ENCODE results near the gene TMEM208. TPM values are rescaled to one million over a fixed set of nuclear protein-coding genes. Genes with fewer than 3 reads are reported as not detected.
A peak's percentile ranks its signal among the peaks of the same experiment; 100 is the strongest.

The TMEM208 gene
- total RNA-seq, 2 experiments from 2014 or later, result 25.8 to 40.8 TPM

DNA sequence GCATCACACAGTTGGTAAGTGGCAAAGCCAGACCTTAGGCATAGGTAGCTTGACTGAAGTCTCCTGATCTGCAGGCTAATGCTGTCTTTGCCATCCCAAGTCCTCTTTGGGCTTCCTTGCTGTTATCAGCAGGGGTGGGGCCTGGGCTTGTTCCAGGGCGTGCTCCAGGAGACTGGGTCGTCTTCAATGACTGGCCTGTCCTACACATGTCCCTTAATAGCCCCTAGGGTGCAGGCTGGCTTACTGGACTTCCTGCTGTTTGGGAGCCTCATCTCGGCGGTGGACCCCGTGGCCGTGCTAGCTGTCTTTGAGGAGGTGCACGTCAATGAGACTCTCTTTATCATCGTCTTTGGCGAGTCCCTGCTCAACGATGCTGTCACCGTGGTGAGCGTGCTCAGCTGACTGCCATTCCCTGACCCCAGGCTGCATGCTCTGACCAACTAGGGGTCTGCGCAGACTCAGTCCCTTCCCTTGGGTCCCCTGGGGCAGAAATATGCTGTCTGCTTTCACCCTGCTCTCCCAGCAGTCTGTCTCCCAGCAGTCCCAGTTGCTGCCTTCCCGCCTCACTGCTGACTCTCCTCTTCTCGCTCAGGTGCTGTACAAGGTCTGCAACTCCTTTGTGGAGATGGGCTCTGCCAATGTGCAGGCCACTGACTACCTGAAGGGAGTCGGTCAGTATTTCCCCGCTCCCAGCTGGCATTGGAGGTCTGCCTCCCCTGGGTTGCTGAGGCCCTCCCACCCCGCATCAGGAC is 28.0 kb downstream of the TMEM208 start:
- H3K9me3 Mint-ChIP-seq, result no peaks in the 10 kb centered on the region
- ChIA-PET CTCF (interaction anchor here (0.9 kb wide), 1 partner anchor 11 kb away, joined by 3 read pairs; no protein-coding TSS in a partner anchor), POLR2A (no interaction called here)
- no peaks in the 10 kb centered on the region for H3K36me3 Mint-ChIP-seq (ENCODE audit: low read depth)
- no peak for DNase-seq
- no peak overlapping the region for H3K27ac Mint-ChIP-seq
- H3K27me3 Mint-ChIP-seq, result peaks cover 11% of the 10 kb centered on the region
- H3K4me3 Mint-ChIP-seq, result no peak overlapping the region
- H3K4me1 Mint-ChIP-seq, result no peaks in the 10 kb centered on the region

GRCh38 chr16:67255553-67256221 is 28.8 kb downstream of the TMEM208 start:
- no peak overlapping the region for H3K27ac Mint-ChIP-seq
- no peak for DNase-seq

GRCh38 chr16:67256701-67257230 is 29.8 kb downstream of the TMEM208 start:
- ChIA-PET CTCF (interaction anchor here (0.8 kb wide), 1 partner anchor 35 kb away, joined by 3 read pairs; no protein-coding TSS in a partner anchor), POLR2A (no interaction called here)
- no peaks in the 10 kb centered on the region for H3K36me3 Mint-ChIP-seq (ENCODE audit: low read depth)
- no peaks in the 10 kb centered on the region for H3K9me3 Mint-ChIP-seq
- no peak for DNase-seq
- peaks cover 2% of the 10 kb centered on the region for H3K27me3 Mint-ChIP-seq
- no peaks in the 10 kb centered on the region for H3K4me1 Mint-ChIP-seq
- no peak overlapping the region for H3K4me3 Mint-ChIP-seq
- no peak overlapping the region for H3K27ac Mint-ChIP-seq

More at GRCh38 chr16:67255553-67256221, 28.8 kb downstream of the TMEM208 start:
- POLR2A ChIA-PET, result no interaction called here
- H3K27me3 Mint-ChIP-seq, result peaks cover 4% of the 10 kb centered on the region
- H3K4me1 Mint-ChIP-seq, result no peaks in the 10 kb centered on the region
- H3K36me3 Mint-ChIP-seq (ENCODE audit: low read depth), result no peaks in the 10 kb centered on the region
- no peak overlapping the region for H3K4me3 Mint-ChIP-seq
- CTCF ChIA-PET, result interaction anchor here (0.6 to 0.8 kb wide), 2 partner anchors 34 to 246 kb away, joined by 3 read pairs; no protein-coding TSS in a partner anchor
- no peaks in the 10 kb centered on the region for H3K9me3 Mint-ChIP-seq

DNA sequence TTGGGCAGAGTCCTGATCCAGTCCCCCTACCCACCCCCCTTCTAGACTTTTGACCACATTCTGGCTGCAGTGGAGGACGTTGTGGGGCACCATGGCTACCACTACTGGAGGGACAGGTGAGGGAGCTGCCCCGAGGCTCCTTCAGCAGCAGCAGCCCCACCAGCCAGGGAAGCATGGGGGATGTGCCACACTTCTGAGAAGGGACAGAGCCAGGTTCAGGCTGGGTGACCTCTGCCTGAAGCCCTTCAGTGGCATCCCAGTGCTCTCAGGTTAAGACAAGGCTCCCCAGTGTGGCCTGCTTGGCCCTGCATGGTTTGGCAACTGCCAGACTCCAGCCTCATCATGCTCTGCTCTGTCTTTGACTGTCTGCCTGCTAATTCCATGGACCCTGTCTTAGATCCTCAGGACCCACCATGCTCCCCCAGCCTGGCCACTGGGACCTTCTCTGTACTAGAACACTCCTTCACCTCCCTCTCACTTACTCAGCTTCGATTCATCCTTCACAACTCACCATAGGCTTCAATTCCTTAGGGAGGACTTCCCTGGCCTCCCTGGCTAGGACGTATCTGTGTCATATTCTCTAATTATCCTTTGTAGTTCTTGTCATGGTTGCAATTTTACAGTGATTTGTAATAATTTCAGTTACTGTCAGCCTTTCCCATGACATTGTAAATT is 30.7 kb downstream of the TMEM208 start:
- H3K36me3 Mint-ChIP-seq (ENCODE audit: low read depth), result no peaks in the 10 kb centered on the region
- H3K4me1 Mint-ChIP-seq, result no peaks in the 10 kb centered on the region

GRCh38 chr16:67258161-67258835 is 31.4 kb downstream of the TMEM208 start:
- peaks cover 5% of the 10 kb centered on the region for H3K27me3 Mint-ChIP-seq
- no peak overlapping the region for H3K4me3 Mint-ChIP-seq
- H3K4me1 Mint-ChIP-seq, result no peaks in the 10 kb centered on the region
- DNase-seq, result no peak
- ChIA-PET CTCF (interaction anchor here (1.3 to 3.3 kb wide), 3 partner anchors 19 to 141 kb away, joined by 3 to 10 read pairs (median 3); no protein-coding TSS in a partner anchor), POLR2A (no interaction called here)
- no peaks in the 10 kb centered on the region for H3K9me3 Mint-ChIP-seq
- no peaks in the 10 kb centered on the region for H3K36me3 Mint-ChIP-seq (ENCODE audit: low read depth)
- no peak overlapping the region for H3K27ac Mint-ChIP-seq

More for the DNA sequence above, 30.7 kb downstream of the TMEM208 start:
- H3K27ac Mint-ChIP-seq, result no peak overlapping the region
- H3K9me3 Mint-ChIP-seq, result no peaks in the 10 kb centered on the region
- no peak overlapping the region for H3K4me3 Mint-ChIP-seq
- DNase-seq, result no peak
- ChIA-PET POLR2A (no interaction called here), CTCF (interaction anchor here (3.3 kb wide), 1 partner anchor 21 kb away, joined by 10 read pairs; no protein-coding TSS in a partner anchor)
- H3K27me3 Mint-ChIP-seq, result peaks cover 2% of the 10 kb centered on the region

- Mint-ChIP-seq H3K4me1 (no peaks in the 10 kb centered on the region), H3K27me3 (peaks cover 8% of the 10 kb centered on the region), H3K27ac (no peak overlapping the region), H3K4me3 (no peak overlapping the region), H3K36me3 (ENCODE audit: low read depth) (no peaks in the 10 kb centered on the region), H3K9me3 (no peaks in the 10 kb centered on the region)
- ChIA-PET CTCF (interaction anchor here (0.6 to 3.3 kb wide), 7 partner anchors 11 to 196 kb away, joined by 3 to 12 read pairs (median 4); partner anchors contain the start of genes FHOD1 and SLC9A5), POLR2A (no interaction called here)
- no peak for DNase-seq
Observed at GRCh38 chr16:67259705-67260104, 32.8 kb downstream of the TMEM208 start.

GRCh38 chr16:67260426-67261063 is 33.6 kb downstream of the TMEM208 start:
- peak; percentile 53 for DNase-seq
- H3K27me3 Mint-ChIP-seq, result peaks cover 8% of the 10 kb centered on the region
- no peak overlapping the region for H3K27ac Mint-ChIP-seq
- no peaks in the 10 kb centered on the region for H3K36me3 Mint-ChIP-seq (ENCODE audit: low read depth)
- no peaks in the 10 kb centered on the region for H3K4me1 Mint-ChIP-seq
- ChIA-PET POLR2A (interaction anchor here (0.6 kb wide), 1 partner anchor 523 kb away, joined by 7 read pairs; no protein-coding TSS in a partner anchor), CTCF (interaction anchor here (0.6 to 3.3 kb wide), 20 partner anchors 9 to 332 kb away, joined by 3 to 12 read pairs (median 4); partner anchors contain the start of genes FHOD1, SLC9A5 and ZDHHC1)
- H3K4me3 Mint-ChIP-seq, result no peak overlapping the region
- no peaks in the 10 kb centered on the region for H3K9me3 Mint-ChIP-seq

DNA sequence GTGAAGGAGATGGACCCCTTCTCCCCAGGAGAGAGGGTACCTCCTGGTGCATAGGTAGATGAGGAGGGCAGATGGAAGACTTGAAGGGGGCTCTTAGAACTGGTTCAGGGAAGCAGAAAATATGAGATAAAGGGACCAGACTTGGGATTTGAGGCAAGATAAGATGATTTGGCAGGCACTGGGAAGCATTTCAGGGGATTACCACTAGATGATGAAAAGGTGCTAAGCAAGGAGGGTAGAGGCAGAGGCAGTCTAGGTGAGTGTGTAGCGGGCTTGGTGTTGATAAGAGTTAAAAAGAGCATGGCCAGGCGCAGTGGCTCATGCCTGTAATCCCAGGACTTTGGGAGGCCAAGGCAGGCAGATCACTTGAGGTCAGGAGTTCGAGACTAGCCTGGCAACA is 36.3 kb downstream of the TMEM208 start:
- no peak for DNase-seq
- Mint-ChIP-seq H3K36me3 (ENCODE audit: low read depth) (no peaks in the 10 kb centered on the region), H3K4me1 (no peaks in the 10 kb centered on the region), H3K4me3 (no peak overlapping the region), H3K27me3 (peaks cover 8% of the 10 kb centered on the region), H3K27ac (no peak overlapping the region), H3K9me3 (no peaks in the 10 kb centered on the region)
- ChIA-PET POLR2A (no interaction called here), CTCF (interaction anchor here (1.0 to 1.2 kb wide), 2 partner anchors 64 to 167 kb away, joined by 3 to 4 read pairs; no protein-coding TSS in a partner anchor)

DNA sequence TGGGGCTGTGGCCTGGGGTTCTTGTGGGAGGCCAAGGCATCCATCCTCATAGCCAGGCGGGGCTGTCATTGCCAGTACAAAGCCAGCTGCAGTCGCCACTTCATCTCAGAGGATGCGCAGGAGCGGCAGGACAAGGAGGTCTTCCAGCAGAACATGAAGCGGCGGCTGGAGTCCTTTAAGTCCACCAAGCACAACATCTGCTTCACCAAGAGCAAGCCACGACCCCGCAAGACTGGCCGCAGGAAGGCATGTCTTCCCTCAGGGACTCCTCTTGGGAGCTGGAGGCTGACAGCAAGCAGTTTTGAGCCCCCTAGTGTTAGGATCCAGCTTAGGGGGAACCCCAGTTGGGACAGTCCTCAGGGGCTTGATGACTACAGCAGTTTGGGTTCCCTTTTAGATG is 37.3 kb downstream of the TMEM208 start:
- POLR2A ChIA-PET, result no interaction called here
- Mint-ChIP-seq H3K9me3 (no peaks in the 10 kb centered on the region), H3K27ac (no peak overlapping the region), H3K4me3 (no peak overlapping the region), H3K36me3 (ENCODE audit: low read depth) (no peaks in the 10 kb centered on the region), H3K4me1 (no peaks in the 10 kb centered on the region), H3K27me3 (peaks cover 8% of the 10 kb centered on the region)
- no peak for DNase-seq
- CTCF ChIA-PET, result interaction anchor here (0.8 to 1.2 kb wide), 4 partner anchors 25 to 168 kb away, joined by 3 to 4 read pairs (median 3); no protein-coding TSS in a partner anchor

- H3K9me3 Mint-ChIP-seq, result no peaks in the 10 kb centered on the region
- H3K27me3 Mint-ChIP-seq, result peaks cover 8% of the 10 kb centered on the region
- no peak for DNase-seq
- no peak overlapping the region for H3K27ac Mint-ChIP-seq
- CTCF ChIA-PET, result interaction anchor here (1.1 kb wide), 1 partner anchor 25 kb away, joined by 3 read pairs; no protein-coding TSS in a partner anchor
- no peaks in the 10 kb centered on the region for H3K36me3 Mint-ChIP-seq (ENCODE audit: low read depth)
- H3K4me3 Mint-ChIP-seq, result no peak overlapping the region
- no peaks in the 10 kb centered on the region for H3K4me1 Mint-ChIP-seq
- POLR2A ChIA-PET, result no interaction called here
Observed at GRCh38 chr16:67264866-67265265, 37.9 kb downstream of the TMEM208 start.

- Mint-ChIP-seq H3K4me1 (no peaks in the 10 kb centered on the region), H3K9me3 (no peaks in the 10 kb centered on the region), H3K27ac (no peak overlapping the region), H3K4me3 (no peak overlapping the region), H3K27me3 (peaks cover 8% of the 10 kb centered on the region), H3K36me3 (ENCODE audit: low read depth) (no peaks in the 10 kb centered on the region)
- DNase-seq, result no peak
- ChIA-PET CTCF (interaction anchor here (0.9 to 2.0 kb wide), 3 partner anchors 11 to 125 kb away, joined by 3 to 7 read pairs (median 4); no protein-coding TSS in a partner anchor), POLR2A (no interaction called here)
Observed at GRCh38 chr16:67265834-67266233, 38.9 kb downstream of the TMEM208 start.
